GM19351 (cell line): Measurements from ENCODE around the gene PHLDA2.

Source experiments
- ATAC-seq: cut with Tn5 transposase; IDR thresholded peaks from one replicate; pipeline ENCODE4 v1.9.1; 2021; ENCODE audit warnings: mild to moderate bottlenecking, moderate library complexity; ENCODE audit not compliant: unreplicated experiment

The PHLDA2 gene

DNA sequence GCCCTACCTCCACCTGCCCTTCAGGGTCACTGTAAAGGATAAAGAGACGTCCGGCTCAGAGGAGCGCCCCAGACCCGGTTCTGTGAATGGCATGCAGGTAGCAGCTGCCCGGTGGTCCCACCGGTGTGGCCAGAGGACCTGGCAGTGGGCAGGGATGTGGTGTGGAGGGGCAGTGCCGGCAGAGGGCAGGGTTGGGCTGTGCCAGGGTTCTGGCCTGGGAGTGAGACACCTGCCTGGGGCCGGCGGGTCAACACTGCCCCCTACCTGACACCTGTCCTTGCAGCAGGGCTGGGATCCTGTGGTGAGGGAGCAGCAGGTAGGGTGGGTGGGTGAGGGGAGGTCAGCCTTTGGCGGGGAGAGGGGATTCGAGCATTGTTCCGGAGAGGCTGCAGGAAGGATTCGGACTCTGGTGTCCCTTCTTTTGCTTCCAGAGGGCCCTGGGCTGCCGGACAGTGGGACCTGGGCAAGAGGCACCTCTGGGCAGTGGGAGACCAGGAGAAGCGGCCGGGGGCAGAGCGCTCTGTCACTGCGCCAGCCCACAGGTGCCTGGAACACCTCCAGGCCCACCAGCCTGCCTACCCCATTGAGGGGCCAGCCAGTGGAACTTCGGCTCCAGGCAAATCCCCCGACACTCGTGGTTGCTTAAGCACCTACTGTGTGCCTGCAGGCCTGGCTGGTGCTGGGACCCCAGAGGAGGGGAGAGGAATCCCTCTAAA, 1.6 kb upstream of the PHLDA2 start:
- peak; percentile 41 for ATAC-seq

GRCh38 chr11:2929950-2930703, 907 bp upstream of the PHLDA2 start:
- peak; percentile 37 for ATAC-seq

- no peak for ATAC-seq
Measured at GRCh38 chr11:2929531-2929949, 320 bp upstream of the PHLDA2 start.

GRCh38 chr11:2927851-2928604, 1.2 kb downstream of the PHLDA2 start:
- no peak for ATAC-seq

DNA sequence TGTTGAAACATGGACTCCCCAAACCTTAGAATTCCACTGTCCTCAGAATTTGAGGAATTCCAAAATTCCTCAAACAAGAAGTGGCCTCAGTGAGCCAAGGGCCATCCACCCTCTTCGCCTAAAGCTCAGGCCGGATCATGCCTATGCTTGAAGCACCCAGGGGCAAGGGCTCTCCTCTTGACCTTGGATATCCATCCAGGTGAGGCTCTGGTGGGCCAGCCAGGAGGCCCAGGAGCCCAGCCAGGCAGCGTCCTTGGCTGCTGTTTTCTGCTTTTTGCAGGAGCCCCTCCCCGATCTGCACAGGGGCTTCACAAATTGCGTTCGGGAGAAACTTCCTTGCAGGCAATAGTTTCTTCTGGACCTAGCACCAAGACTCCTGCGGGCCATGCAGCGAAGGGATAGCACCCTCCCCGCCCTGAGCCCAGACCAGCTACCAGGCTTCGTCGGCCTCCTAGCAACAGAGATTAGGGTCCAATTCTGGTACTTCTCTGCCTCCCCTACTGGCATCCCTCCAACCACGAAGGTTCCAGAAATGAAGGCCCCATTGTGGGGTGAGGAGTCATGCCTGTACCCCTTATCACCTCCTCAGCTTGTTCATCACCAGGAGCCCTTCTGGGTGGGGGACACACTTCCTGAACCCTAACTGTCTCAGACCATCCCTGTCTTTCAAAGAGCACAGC, 2.0 kb downstream of the PHLDA2 start:
- no peak for ATAC-seq

DNA sequence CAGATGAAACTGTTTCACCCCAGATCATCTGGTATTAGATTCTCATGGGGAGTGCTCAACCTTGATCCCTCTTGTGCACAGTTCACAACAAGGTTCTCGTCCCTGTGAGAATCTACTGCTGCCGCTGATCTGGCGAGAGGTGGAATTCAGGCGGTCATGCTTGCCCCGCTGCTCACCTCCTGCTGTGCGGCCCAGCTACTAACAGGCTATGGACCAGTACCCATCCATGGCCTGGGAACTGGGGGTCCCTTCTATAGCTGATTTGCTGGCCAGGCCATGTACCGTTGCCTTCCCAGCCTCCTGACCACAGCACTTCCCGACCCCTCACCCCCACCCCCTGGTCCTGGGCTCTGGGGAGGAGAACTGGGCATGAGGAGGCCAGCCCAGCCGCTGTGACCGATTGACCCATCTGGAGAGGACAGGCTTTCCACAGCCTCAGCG, 2.6 kb downstream of the PHLDA2 start:
- no peak for ATAC-seq

- ATAC-seq, result no peak
Measured at GRCh38 chr11:2924821-2925675, 4.2 kb downstream of the PHLDA2 start.

DNA sequence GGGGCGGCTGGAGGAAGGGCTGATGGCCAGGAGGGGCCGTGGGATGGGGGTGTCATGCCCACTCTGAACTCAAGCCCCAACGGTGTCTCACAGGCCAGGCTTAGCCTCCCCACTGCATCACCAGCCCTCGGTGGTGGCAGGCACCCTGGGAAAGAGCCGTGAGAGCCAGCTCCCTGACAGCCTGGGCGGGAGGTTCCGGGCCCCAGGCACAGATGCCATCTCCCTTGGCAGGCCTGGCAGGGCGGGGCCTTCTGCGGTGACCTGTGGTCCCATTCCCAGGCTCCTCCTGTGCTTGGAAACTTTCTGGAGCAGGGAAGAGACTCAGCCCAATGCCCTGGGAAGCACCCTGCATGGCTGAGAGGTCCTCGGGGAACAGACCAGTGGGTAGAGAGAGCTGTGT, 4.8 kb downstream of the PHLDA2 start:
- no peak for ATAC-seq

- no peak for ATAC-seq
Measured at GRCh38 chr11:2923446-2924375, 5.5 kb downstream of the PHLDA2 start.

DNA sequence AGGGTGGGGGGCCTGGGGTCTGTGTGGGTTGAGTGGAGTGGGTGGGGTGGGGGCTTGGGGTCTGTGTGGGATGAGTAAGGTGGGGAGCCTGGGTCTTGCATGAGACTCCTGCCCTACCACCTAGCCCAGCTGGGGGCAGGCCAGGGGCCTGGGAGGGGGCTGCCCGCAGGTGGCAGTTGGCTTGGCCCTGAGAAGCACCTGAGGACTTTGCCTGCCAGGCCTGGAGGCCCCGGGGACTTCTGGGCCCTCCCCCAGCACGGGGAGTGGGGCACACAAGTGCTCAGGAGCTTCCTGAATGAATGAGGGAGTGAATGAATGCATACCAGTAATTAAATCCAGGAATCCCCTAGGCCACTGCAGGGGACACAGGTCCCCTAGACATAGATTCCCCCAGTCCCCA, 6.6 kb downstream of the PHLDA2 start:
- no peak for ATAC-seq

DNA sequence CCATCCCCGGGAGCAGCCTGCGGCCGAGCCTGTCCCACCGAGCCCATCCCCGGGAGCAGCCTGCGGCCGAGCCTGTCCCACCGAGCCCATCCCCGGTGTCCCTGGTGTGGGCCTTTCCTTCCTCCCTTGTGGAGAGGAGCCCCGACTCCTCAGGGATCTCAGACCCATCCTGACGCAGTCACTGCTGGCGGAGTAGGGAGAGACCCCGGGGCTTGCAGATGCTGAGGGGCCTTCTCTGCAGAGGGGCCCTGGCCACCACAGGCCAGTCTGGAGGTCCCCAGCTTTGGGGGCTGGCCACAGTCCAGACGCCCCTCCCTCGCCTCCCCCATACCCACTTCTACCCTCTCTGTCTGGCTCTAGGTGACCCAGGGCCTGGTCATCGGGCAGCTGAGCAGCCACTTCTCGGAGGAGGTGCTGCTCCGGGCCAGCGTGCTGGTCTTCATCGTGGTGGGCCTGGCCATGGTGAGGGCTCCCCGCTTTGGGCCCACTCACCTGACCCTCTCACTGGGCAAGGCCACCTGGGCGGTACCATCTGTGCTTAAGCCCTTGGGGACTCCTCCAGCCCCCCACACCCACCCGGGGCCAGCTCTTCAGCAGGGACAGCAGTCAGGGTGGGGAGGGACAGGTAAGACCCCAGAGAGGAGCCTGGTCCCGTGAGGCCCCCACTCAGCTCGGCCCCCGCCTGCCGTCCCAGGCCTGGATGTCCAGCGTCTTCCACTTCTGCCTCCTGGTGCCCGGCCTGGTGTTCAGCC, 7.3 kb downstream of the PHLDA2 start:
- ATAC-seq, result no peak

DNA sequence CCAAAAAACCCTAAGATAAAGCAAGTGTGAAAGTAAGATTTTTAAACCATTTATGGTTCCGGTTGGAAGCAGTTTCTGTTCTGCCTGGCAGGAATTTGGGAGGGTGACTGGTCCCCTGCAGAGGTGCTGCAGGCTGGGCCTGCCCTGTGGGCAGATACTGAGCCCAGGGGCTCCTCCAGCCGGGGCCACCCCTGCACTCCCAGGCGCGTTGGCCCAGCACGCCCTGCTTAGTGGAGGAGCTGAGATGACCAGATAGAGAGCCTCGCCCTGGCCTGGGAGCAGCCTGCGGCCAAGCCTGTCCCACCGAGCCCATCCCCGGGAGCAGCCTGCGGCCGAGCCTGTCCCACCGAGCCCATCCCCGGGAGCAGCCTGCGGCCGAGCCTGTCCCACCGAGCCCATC, 8.0 kb downstream of the PHLDA2 start:
- ATAC-seq, result no peak

DNA sequence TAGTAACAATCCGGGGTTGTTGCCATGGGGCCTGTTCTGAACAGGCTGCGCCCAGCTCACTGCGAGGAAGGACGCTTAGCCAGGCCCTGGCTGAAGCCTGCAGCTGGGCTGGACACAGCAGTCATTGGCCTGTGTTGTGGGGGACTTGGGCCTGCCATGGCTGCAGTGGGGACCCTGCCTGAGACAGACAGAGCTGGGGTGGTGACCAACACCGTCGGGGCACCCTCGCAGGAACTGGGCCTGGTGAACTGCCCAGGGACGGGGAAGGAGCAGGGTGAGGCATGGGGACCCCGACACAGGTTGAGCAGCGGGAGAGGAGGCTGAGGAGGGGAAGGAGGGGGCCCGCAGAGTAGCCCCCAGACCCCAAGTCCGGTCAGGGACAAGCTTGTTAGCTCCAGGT, 8.9 kb downstream of the PHLDA2 start:
- ATAC-seq, result no peak

GRCh38 chr11:2919837-2920236, 9.4 kb downstream of the PHLDA2 start:
- ATAC-seq, result no peak

DNA sequence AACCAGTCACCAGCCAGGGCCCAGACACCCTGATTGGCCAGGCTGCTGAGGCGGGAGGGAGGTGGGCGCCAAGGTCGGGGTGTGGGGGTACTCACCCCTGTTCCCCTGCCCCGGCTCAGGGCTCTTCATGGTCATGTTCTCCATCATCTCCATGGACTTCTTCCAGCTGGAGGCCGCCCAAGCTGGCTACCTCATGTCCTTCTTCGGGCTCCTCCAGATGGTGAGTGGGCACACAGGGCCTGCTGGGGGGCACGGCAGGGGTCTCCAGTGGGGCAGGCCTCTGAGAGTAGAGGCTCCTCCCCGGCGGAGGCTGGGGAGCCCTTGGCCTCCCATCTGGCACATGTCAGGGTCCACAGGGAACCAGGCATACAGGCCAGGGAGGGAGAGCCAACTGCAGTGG, 10.0 kb downstream of the PHLDA2 start:
- ATAC-seq, result no peak

GRCh38 chr11:2917842-2918490, 11.3 kb downstream of the PHLDA2 start:
- ATAC-seq, result no peak

DNA sequence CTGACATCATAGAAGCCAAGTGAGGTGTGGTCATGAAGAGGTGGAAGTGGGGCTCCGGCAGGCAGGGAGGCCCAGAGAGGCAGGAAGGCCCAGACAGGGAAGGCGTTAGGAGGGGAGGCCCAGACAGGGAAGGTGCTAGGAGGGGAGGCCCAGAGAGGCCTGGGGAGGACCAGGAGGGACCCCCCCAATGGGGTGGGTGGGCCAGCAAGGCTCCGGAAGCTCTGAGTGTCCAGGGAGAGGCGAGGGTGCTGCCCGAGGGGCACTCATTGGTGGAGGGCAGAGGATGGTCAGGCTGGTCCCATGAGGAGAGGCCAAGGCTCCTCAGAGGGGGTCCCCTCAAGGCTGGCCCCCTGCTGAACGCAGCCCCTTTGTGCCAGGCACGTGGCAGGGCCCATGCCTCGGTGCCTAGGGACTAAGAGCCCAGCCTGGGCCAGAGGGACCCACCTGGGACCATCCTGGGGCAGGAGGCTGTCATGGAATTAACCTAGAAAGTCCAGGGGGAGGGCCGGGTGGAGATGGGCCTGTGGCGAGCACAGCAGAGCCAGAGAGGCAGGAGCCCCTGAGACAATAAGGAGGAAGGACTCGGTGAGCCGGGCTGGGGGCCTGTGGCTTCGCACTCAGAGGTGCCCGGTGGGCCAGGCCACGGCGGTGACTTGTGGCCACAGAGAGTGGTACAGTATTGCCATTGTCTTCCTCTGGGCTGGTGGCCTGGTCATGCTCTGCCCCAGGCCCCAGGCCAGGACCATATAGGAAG, 12.2 kb downstream of the PHLDA2 start:
- ATAC-seq, result no peak
